ENCODE measurements around the gene TERC. TPM values are rescaled to one million over a fixed set of nuclear protein-coding genes. Genes with fewer than 3 reads are reported as not detected.

The TERC gene
- total RNA-seq, 1 donor from 2014 or later = 6.4 TPM

- peak overlapping the region; percentile 98 for H3K4me3 Mint-ChIP-seq (ENCODE audit: unreplicated experiment)
- H3K36me3 Mint-ChIP-seq (ENCODE audit: unreplicated experiment) = no peaks in the 10 kb centered on the region
Measured at GRCh38 chr3:169772305-169772896, 7.5 kb upstream of the TERC start.

GRCh38 chr3:169771497-169772304, 6.8 kb upstream of the TERC start:
- peaks cover 22% of the 10 kb centered on the region for H3K27me3 Mint-ChIP-seq (ENCODE audit: unreplicated experiment)
- no peak for TF ChIP-seq CTCF (IDR thresholded peaks at IDR 0.05; ENCODE audit: partially characterized antibody, unreplicated experiment)
- H3K4me3 Mint-ChIP-seq (ENCODE audit: unreplicated experiment) = peak overlapping the region; percentile 98
- no peaks in the 10 kb centered on the region for H3K36me3 Mint-ChIP-seq (ENCODE audit: unreplicated experiment)
- peak overlapping the region; percentile 99 for H3K27ac Mint-ChIP-seq (ENCODE audit: unreplicated experiment)
- H3K9me3 Mint-ChIP-seq (ENCODE audit: unreplicated experiment) = peaks cover 28% of the 10 kb centered on the region
- peaks cover 8% of the 10 kb centered on the region for H3K4me1 Mint-ChIP-seq (ENCODE audit: low read depth, unreplicated experiment)
- peak; percentile 62 for DNase-seq

More at GRCh38 chr3:169772305-169772896, 7.5 kb upstream of the TERC start:
- Mint-ChIP-seq H3K27me3 (ENCODE audit: unreplicated experiment) (peaks cover 22% of the 10 kb centered on the region), H3K27ac (ENCODE audit: unreplicated experiment) (peak overlapping the region; percentile 99), H3K4me1 (ENCODE audit: low read depth, unreplicated experiment) (peaks cover 8% of the 10 kb centered on the region), H3K9me3 (ENCODE audit: unreplicated experiment) (peaks cover 28% of the 10 kb centered on the region)
- no peak for TF ChIP-seq CTCF (IDR thresholded peaks at IDR 0.05; ENCODE audit: partially characterized antibody, unreplicated experiment)
- peak; percentile 72 for DNase-seq

- DNase-seq = peak; percentile 81
- H3K36me3 Mint-ChIP-seq (ENCODE audit: unreplicated experiment) = no peaks in the 10 kb centered on the region
- H3K4me1 Mint-ChIP-seq (ENCODE audit: low read depth, unreplicated experiment) = peaks cover 7% of the 10 kb centered on the region
- H3K27ac Mint-ChIP-seq (ENCODE audit: unreplicated experiment) = peak within 1 kb of the TSS; percentile 72
- no peak for TF ChIP-seq CTCF (IDR thresholded peaks at IDR 0.05; ENCODE audit: partially characterized antibody, unreplicated experiment)
- H3K27me3 Mint-ChIP-seq (ENCODE audit: unreplicated experiment) = peaks cover 29% of the 10 kb centered on the region
- peak within 1 kb of the TSS; percentile 92 for H3K4me3 Mint-ChIP-seq (ENCODE audit: unreplicated experiment)
- H3K9me3 Mint-ChIP-seq (ENCODE audit: unreplicated experiment) = peaks cover 33% of the 10 kb centered on the region
Measured at GRCh38 chr3:169769287-169770181, 4.7 kb upstream of the TERC start, which contains the start of gene ACTRT3. TSS of gene ACTRT3 (minus strand) at chr3:169769561. CDS start at chr3:169769520, 41 bp downstream.

GRCh38 chr3:169764312-169764881, 463 bp downstream of the TERC start:
- Mint-ChIP-seq H3K27me3 (ENCODE audit: unreplicated experiment) (peaks cover 9% of the 10 kb centered on the region), H3K9me3 (ENCODE audit: unreplicated experiment) (peaks cover 10% of the 10 kb centered on the region), H3K36me3 (ENCODE audit: unreplicated experiment) (peaks cover 4% of the 10 kb centered on the region), H3K27ac (ENCODE audit: unreplicated experiment) (peak overlapping the region; percentile 96), H3K4me1 (ENCODE audit: low read depth, unreplicated experiment) (peaks cover 7% of the 10 kb centered on the region), H3K4me3 (ENCODE audit: unreplicated experiment) (peak overlapping the region; percentile 98)
- no peak for TF ChIP-seq CTCF (IDR thresholded peaks at IDR 0.05; ENCODE audit: partially characterized antibody, unreplicated experiment)
- peak; percentile 52 for DNase-seq

Data from glutamatergic neuron (in vitro differentiated cells).